OCI-LY7 (cell line): ENCODE measurements around the gene DPM1.

Experiments
- CTCF ChIP-seq: fragments of 200-600 bp; sonication (generic); conservative IDR thresholded peaks from 2 replicates; pipeline ENCODE4 v1.5.1; 2014; ENCODE audit warnings: mild to moderate bottlenecking, antibody characterized with exemption, low read length, moderate library complexity, mixed read lengths
- EZH2phosphoT487 ChIP-seq: fragments of 200-600 bp; sonication (generic); IDR thresholded peaks from 2 replicates; pipeline ENCODE4 v1.6.1; 2018; ENCODE audit warnings: low read depth, borderline replicate concordance, mild to moderate bottlenecking, mixed run types, antibody characterized with exemption, low read length, moderate library complexity, mixed read lengths

- TF ChIP-seq CTCF: no peak
- TF ChIP-seq EZH2phosphoT487: no peak
Measured at GRCh38 chr20:50885068-50885467, 73.3 kb downstream of the DPM1 start.
